Measurements from ENCODE around the gene CXCR6. TPM values are rescaled to one million over a fixed set of nuclear protein-coding genes. Genes with fewer than 3 reads are reported as not detected.

CXCR6 gene
- polyA plus RNA-seq, 1 of the 3 experiments (the other 2 are of a cell fraction): not detected

- ChIA-PET POLR2A (interaction anchor here (0.7 to 0.9 kb wide), 2 partner anchors 11 to 198 kb away, joined by 3 read pairs; no protein-coding TSS in a partner anchor), CTCF (interaction anchor here (1.4 to 4.3 kb wide), 3 partner anchors 18 to 420 kb away, joined by 3 to 31 read pairs (median 15); no protein-coding TSS in a partner anchor)
- Histone ChIP-seq H3K9ac (no peak overlapping the region), H3K9me3 (no peaks in the 10 kb centered on the region), H3K9me2 (no peaks in the 10 kb centered on the region), H3F3A (replicated peaks; ENCODE audit: insufficient read depth) (no peaks in the 10 kb centered on the region), H3K27ac (ENCODE audit: low read depth in 2 of 2, low read length in 1 of 2) (no peak overlapping the region), H3K4me1 (ENCODE audit: control insufficient read depth in 1 of 2, insufficient read depth in 2 of 2, low read depth in 1 of 2, low read length in 1 of 2) (no peaks in the 10 kb centered on the region), H3K4me3 (ENCODE audit: low read depth in 2 of 2, low read length in 1 of 2) (no peak overlapping the region), H3K79me2 (ENCODE audit: insufficient read depth) (no peaks in the 10 kb centered on the region), H3K4me2 (no peak overlapping the region), H4K20me1 (ENCODE audit: insufficient read depth) (no peaks in the 10 kb centered on the region), H3K36me3 (replicated peaks in 1 of 2; ENCODE audit: control insufficient read depth in 1 of 2, insufficient read depth in 2 of 2, low read length in 1 of 2) (peaks cover 39 to 88% of the 10 kb centered on the region in 2 experiments), H3K27me3 (ENCODE audit: insufficient read depth) (no peaks in the 10 kb centered on the region), H2AFZ (ENCODE audit: low read depth) (no peak overlapping the region)
- TF ChIP-seq RCOR1 (IDR thresholded peaks at IDR 0.05; ENCODE audit: low read length) (no peak), JUND (IDR thresholded peaks at IDR 0.05) (no peak), MAX (IDR thresholded peaks at IDR 0.05; ENCODE audit: low read depth) (no peak)
- DNase-seq: no peak
- 96% methylated on average over 5 of the region's 5 CpGs for WGBS (ENCODE audit: low lambda C conversion rate)
These were observed 14.3 kb downstream of the CXCR6 start for GRCh38 chr3:45957586-45957985.

- H3K4me3 ChIP-seq (ENCODE audit: low read depth in 2 of 2, low read length in 1 of 2): no peak overlapping the region
- H2AFZ ChIP-seq (ENCODE audit: low read depth): no peak overlapping the region
- no peak overlapping the region for H3K27ac ChIP-seq (ENCODE audit: low read depth in 2 of 2, low read length in 1 of 2)
- no peaks in the 10 kb centered on the region for H4K20me1 ChIP-seq (ENCODE audit: insufficient read depth)
- no peaks in the 10 kb centered on the region for H3K9me2 ChIP-seq
- no peaks in the 10 kb centered on the region for H3K4me1 ChIP-seq (ENCODE audit: control insufficient read depth in 1 of 2, insufficient read depth in 2 of 2, low read depth in 1 of 2, low read length in 1 of 2)
- ChIA-PET CTCF (interaction anchor here (1.4 to 4.3 kb wide), 3 partner anchors 19 to 420 kb away, joined by 3 to 31 read pairs (median 15); no protein-coding TSS in a partner anchor), POLR2A (no interaction called here)
- 91% methylated on average over 6 of the region's 6 CpGs for WGBS (ENCODE audit: low lambda C conversion rate)
- H3K4me2 ChIP-seq: no peak overlapping the region
- DNase-seq: no peak
- no peaks in the 10 kb centered on the region for H3K79me2 ChIP-seq (ENCODE audit: insufficient read depth)
- peaks cover 41 to 89% of the 10 kb centered on the region in 2 experiments for H3K36me3 ChIP-seq (replicated peaks in 1 of 2; ENCODE audit: control insufficient read depth in 1 of 2, insufficient read depth in 2 of 2, low read length in 1 of 2)
- TF ChIP-seq MEF2A (IDR thresholded peaks at IDR 0.05; ENCODE audit: borderline replicate concordance, low read depth) (no peak), RAD21 (IDR thresholded peaks at IDR 0.05; ENCODE audit: low read length) (no peak), POLR2AphosphoS5 (IDR thresholded peaks at IDR 0.05; ENCODE audit: low read depth, low read length) (no peak)
- H3F3A ChIP-seq (replicated peaks; ENCODE audit: insufficient read depth): no peaks in the 10 kb centered on the region
- no peaks in the 10 kb centered on the region for H3K9me3 ChIP-seq
- H3K9ac ChIP-seq: no peak overlapping the region
- H3K27me3 ChIP-seq (ENCODE audit: insufficient read depth): no peaks in the 10 kb centered on the region
These were observed 15.1 kb downstream of the CXCR6 start for GRCh38 chr3:45958321-45958791.

- no peak overlapping the region for H3K9ac ChIP-seq
- WGBS (ENCODE audit: low lambda C conversion rate): 90% methylated on average over 7 of the region's 7 CpGs
- CTCF ChIA-PET: interaction anchor here (3.9 to 4.3 kb wide), 2 partner anchors 20 to 119 kb away, joined by 15 to 31 read pairs; no protein-coding TSS in a partner anchor
These were observed 15.9 kb downstream of the CXCR6 start for GRCh38 chr3:45959201-45959600.

More at GRCh38 chr3:45959201-45959600, 15.9 kb downstream of the CXCR6 start:
- no peaks in the 10 kb centered on the region for H3K9me3 ChIP-seq
- no peaks in the 10 kb centered on the region for H4K20me1 ChIP-seq (ENCODE audit: insufficient read depth)
- POLR2A ChIA-PET: no interaction called here
- peaks cover 48 to 90% of the 10 kb centered on the region in 2 experiments for H3K36me3 ChIP-seq (replicated peaks in 1 of 2; ENCODE audit: control insufficient read depth in 1 of 2, insufficient read depth in 2 of 2, low read length in 1 of 2)
- H3K4me3 ChIP-seq (ENCODE audit: low read depth in 2 of 2, low read length in 1 of 2): no peak overlapping the region
- no peaks in the 10 kb centered on the region for H3K9me2 ChIP-seq
- no peaks in the 10 kb centered on the region for H3F3A ChIP-seq (replicated peaks; ENCODE audit: insufficient read depth)
- no peak overlapping the region for H3K4me2 ChIP-seq
- H2AFZ ChIP-seq (ENCODE audit: low read depth): no peak overlapping the region
- no peak for TF ChIP-seq USF1 (IDR thresholded peaks at IDR 0.05; ENCODE audit: borderline replicate concordance, low read depth)
- TF ChIP-seq GABPA (IDR thresholded peaks at IDR 0.05; ENCODE audit: low read depth): no peak
- no peak overlapping the region for H3K27ac ChIP-seq (ENCODE audit: low read depth in 2 of 2, low read length in 1 of 2)
- no peaks in the 10 kb centered on the region for H3K4me1 ChIP-seq (ENCODE audit: control insufficient read depth in 1 of 2, insufficient read depth in 2 of 2, low read depth in 1 of 2, low read length in 1 of 2)
- H3K27me3 ChIP-seq (ENCODE audit: insufficient read depth): no peaks in the 10 kb centered on the region
- DNase-seq: no peak
- no peaks in the 10 kb centered on the region for H3K79me2 ChIP-seq (ENCODE audit: insufficient read depth)

All from SK-N-SH (cell line).